Measurements from ENCODE around the gene KAZN. TPM values are rescaled to one million over a fixed set of nuclear protein-coding genes. Genes with fewer than 3 reads are reported as not detected.

KAZN gene
- polyA plus RNA-seq, 1 of the 3 experiments (the other 2 are of a cell fraction), result 6.8 TPM

GRCh38 chr1:14872762-14873161 is 274.3 kb downstream of the KAZN start:
- Histone ChIP-seq H3K27ac (ENCODE audit: low read depth in 2 of 2, low read length in 1 of 2) (no peak overlapping the region), H4K20me1 (ENCODE audit: insufficient read depth) (no peaks in the 10 kb centered on the region), H3K9me3 (no peaks in the 10 kb centered on the region), H3K9ac (no peak overlapping the region), H3K4me2 (no peak overlapping the region), H2AFZ (ENCODE audit: low read depth) (no peak overlapping the region), H3K79me2 (ENCODE audit: insufficient read depth) (no peaks in the 10 kb centered on the region), H3K9me2 (no peaks in the 10 kb centered on the region), H3K36me3 (replicated peaks in 1 of 2; ENCODE audit: control insufficient read depth in 1 of 2, insufficient read depth in 2 of 2, low read length in 1 of 2) (no peaks in the 10 kb centered on the region), H3K4me1 (ENCODE audit: control insufficient read depth in 1 of 2, insufficient read depth in 2 of 2, low read depth in 1 of 2, low read length in 1 of 2) (no peaks in the 10 kb centered on the region; a peak in 1 of 4 replicates), H3F3A (replicated peaks; ENCODE audit: insufficient read depth) (no peaks in the 10 kb centered on the region), H3K27me3 (ENCODE audit: insufficient read depth) (no peaks in the 10 kb centered on the region), H3K4me3 (ENCODE audit: low read depth in 2 of 2, low read length in 1 of 2) (no peak overlapping the region)
- CTCF ChIA-PET, result interaction anchor here (1.2 kb wide), 1 partner anchor 17 kb away, joined by 3 read pairs; no protein-coding TSS in a partner anchor
- TF ChIP-seq EZH2phosphoT487 (IDR thresholded peaks at IDR 0.05; ENCODE audit: borderline replicate concordance, low read depth), result no peak
- TF ChIP-seq ELF1 (IDR thresholded peaks at IDR 0.05), result no peak
- no peak for TF ChIP-seq POLR2AphosphoS5 (IDR thresholded peaks at IDR 0.05; ENCODE audit: low read depth, low read length)
- no peak for TF ChIP-seq TAF1 (IDR thresholded peaks at IDR 0.05; ENCODE audit: borderline replicate concordance, low read depth, low read length)
- no peak for TF ChIP-seq NRF1 (IDR thresholded peaks at IDR 0.05; ENCODE audit: low read depth, low read length)
- TF ChIP-seq, protein P1, sequence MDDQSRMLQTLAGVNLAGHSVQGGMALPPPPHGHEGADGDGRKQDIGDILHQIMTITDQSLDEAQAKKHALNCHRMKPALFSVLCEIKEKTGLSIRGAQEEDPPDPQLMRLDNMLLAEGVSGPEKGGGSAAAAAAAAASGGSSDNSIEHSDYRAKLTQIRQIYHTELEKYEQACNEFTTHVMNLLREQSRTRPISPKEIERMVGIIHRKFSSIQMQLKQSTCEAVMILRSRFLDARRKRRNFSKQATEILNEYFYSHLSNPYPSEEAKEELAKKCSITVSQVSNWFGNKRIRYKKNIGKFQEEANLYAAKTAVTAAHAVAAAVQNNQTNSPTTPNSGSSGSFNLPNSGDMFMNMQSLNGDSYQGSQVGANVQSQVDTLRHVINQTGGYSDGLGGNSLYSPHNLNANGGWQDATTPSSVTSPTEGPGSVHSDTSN (IDR thresholded peaks at IDR 0.05), result no peak
- no peak for TF ChIP-seq EP300 (IDR thresholded peaks at IDR 0.05; ENCODE audit: borderline replicate concordance in 1 of 2, low read depth in 1 of 2, low read length in 1 of 2)
- TF ChIP-seq GABPA (IDR thresholded peaks at IDR 0.05; ENCODE audit: low read depth), result no peak
- TF ChIP-seq TEAD4 (IDR thresholded peaks at IDR 0.05; ENCODE audit: borderline replicate concordance, insufficient read depth), result no peak
- TF ChIP-seq USF2 (IDR thresholded peaks at IDR 0.05; ENCODE audit: borderline replicate concordance, low read depth, low read length), result no peak
- TF ChIP-seq RXRA (IDR thresholded peaks at IDR 0.05; ENCODE audit: borderline replicate concordance, low read depth), result no peak
- TF ChIP-seq FOXJ3 (CRISPR knock-in tag; IDR thresholded peaks at IDR 0.05), result no peak
- TF ChIP-seq RFX5 (IDR thresholded peaks at IDR 0.05; ENCODE audit: low read length), result no peak
- TF ChIP-seq REST (IDR thresholded peaks at IDR 0.05; ENCODE audit: low read depth, low read length), result no peak
- TF ChIP-seq, protein P2, sequence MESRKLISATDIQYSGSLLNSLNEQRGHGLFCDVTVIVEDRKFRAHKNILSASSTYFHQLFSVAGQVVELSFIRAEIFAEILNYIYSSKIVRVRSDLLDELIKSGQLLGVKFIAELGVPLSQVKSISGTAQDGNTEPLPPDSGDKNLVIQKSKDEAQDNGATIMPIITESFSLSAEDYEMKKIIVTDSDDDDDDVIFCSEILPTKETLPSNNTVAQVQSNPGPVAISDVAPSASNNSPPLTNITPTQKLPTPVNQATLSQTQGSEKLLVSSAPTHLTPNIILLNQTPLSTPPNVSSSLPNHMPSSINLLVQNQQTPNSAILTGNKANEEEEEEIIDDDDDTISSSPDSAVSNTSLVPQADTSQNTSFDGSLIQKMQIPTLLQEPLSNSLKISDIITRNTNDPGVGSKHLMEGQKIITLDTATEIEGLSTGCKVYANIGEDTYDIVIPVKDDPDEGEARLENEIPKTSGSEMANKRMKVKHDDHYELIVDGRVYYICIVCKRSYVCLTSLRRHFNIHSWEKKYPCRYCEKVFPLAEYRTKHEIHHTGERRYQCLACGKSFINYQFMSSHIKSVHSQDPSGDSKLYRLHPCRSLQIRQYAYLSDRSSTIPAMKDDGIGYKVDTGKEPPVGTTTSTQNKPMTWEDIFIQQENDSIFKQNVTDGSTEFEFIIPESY (IDR thresholded peaks at IDR 0.05; ENCODE audit: borderline replicate concordance, low read depth), result no peak
- no peak for TF ChIP-seq FOSL2 (IDR thresholded peaks at IDR 0.05; ENCODE audit: borderline replicate concordance, low read depth)
- TF ChIP-seq MAX (IDR thresholded peaks at IDR 0.05; ENCODE audit: low read depth), result no peak
- no peak for DNase-seq
- WGBS (ENCODE audit: low lambda C conversion rate), result 7% methylated on average over 3 of the region's 3 CpGs
- POLR2A ChIA-PET, result no interaction called here
